HG03095 (cell line): Measurements from ENCODE around the gene VANGL2.

Source experiments
- ATAC-seq: cut with Tn5 transposase; IDR thresholded peaks from one replicate; pipeline ENCODE4 v1.9.1; 2021; ENCODE audit warnings: moderate library complexity; ENCODE audit not compliant: unreplicated experiment

Gene VANGL2

GRCh38 chr1:160405331-160405877 is 5.0 kb downstream of the VANGL2 start:
- no peak for ATAC-seq

- ATAC-seq = no peak
Observed at GRCh38 chr1:160406131-160406968, 6.0 kb downstream of the VANGL2 start.

GRCh38 chr1:160407839-160408801 is 7.8 kb downstream of the VANGL2 start:
- ATAC-seq = no peak

- no peak for ATAC-seq
Observed at GRCh38 chr1:160408864-160409263, 8.5 kb downstream of the VANGL2 start.

GRCh38 chr1:160409486-160409885 is 9.1 kb downstream of the VANGL2 start:
- no peak for ATAC-seq

GRCh38 chr1:160410406-160411005 is 10.1 kb downstream of the VANGL2 start:
- no peak for ATAC-seq

- ATAC-seq = no peak
Observed at GRCh38 chr1:160411271-160412027, 11.1 kb downstream of the VANGL2 start.

- no peak for ATAC-seq
Observed at GRCh38 chr1:160412028-160412362, 11.6 kb downstream of the VANGL2 start.

- ATAC-seq = no peak
Observed at GRCh38 chr1:160413716-160414115, 13.4 kb downstream of the VANGL2 start.

GRCh38 chr1:160414881-160415280 is 14.5 kb downstream of the VANGL2 start:
- no peak for ATAC-seq

GRCh38 chr1:160415696-160416290 is 15.4 kb downstream of the VANGL2 start:
- no peak for ATAC-seq

GRCh38 chr1:160416369-160416768 is 16.0 kb downstream of the VANGL2 start:
- no peak for ATAC-seq

- no peak for ATAC-seq
Observed at GRCh38 chr1:160418483-160418882, 18.1 kb downstream of the VANGL2 start.

- ATAC-seq = no peak
Observed at GRCh38 chr1:160419150-160419837, 18.9 kb downstream of the VANGL2 start.

GRCh38 chr1:160419838-160420169 is 19.4 kb downstream of the VANGL2 start:
- ATAC-seq = no peak

GRCh38 chr1:160420881-160421842 is 20.8 kb downstream of the VANGL2 start:
- ATAC-seq = no peak

GRCh38 chr1:160421881-160422280 is 21.5 kb downstream of the VANGL2 start:
- no peak for ATAC-seq

- no peak for ATAC-seq
Observed at GRCh38 chr1:160423966-160424365, 23.6 kb downstream of the VANGL2 start.
